Measurements from ENCODE around the gene IKZF1. TPM values are rescaled to one million over a fixed set of nuclear protein-coding genes. Genes with fewer than 3 reads are reported as not detected.

The IKZF1 gene
- total RNA-seq, 1 experiment from 2014 or later: not detected

GRCh38 chr7:50304911-50305582 lies 531 bp downstream of the IKZF1 start:
- no peak for DNase-seq (ENCODE audit: low read depth, low spot score)
- in situ Hi-C loops (cut with HindIII; ENCODE audit: low pct_unique_long_range_greater_than_20kb, low sequenced_read_pairs): no loop called here

GRCh38 chr7:50305583-50306493 lies 1.3 kb downstream of the IKZF1 start:
- DNase-seq (ENCODE audit: low read depth, low spot score): no peak
- in situ Hi-C loops (cut with HindIII; ENCODE audit: low pct_unique_long_range_greater_than_20kb, low sequenced_read_pairs): no loop called here

- in situ Hi-C loops (cut with HindIII; ENCODE audit: low pct_unique_long_range_greater_than_20kb, low sequenced_read_pairs): no loop called here
- DNase-seq (ENCODE audit: low read depth, low spot score): no peak
These were observed 2.2 kb downstream of the IKZF1 start for GRCh38 chr7:50306494-50307367.

- in situ Hi-C loops (cut with HindIII; ENCODE audit: low pct_unique_long_range_greater_than_20kb, low sequenced_read_pairs): no loop called here
- DNase-seq (ENCODE audit: low read depth, low spot score): no peak
These were observed 3.0 kb downstream of the IKZF1 start for GRCh38 chr7:50307368-50308032.

- DNase-seq (ENCODE audit: low read depth, low spot score): no peak
- in situ Hi-C loops (cut with HindIII; ENCODE audit: low pct_unique_long_range_greater_than_20kb, low sequenced_read_pairs): no loop called here
These were observed 3.7 kb downstream of the IKZF1 start for GRCh38 chr7:50308203-50308531.

GRCh38 chr7:50308532-50309385 lies 4.2 kb downstream of the IKZF1 start:
- DNase-seq (ENCODE audit: low read depth, low spot score): no peak

GRCh38 chr7:50309721-50310120 lies 5.2 kb downstream of the IKZF1 start:
- in situ Hi-C loops (cut with HindIII; ENCODE audit: low pct_unique_long_range_greater_than_20kb, low sequenced_read_pairs): no loop called here
- DNase-seq (ENCODE audit: low read depth, low spot score): no peak

More at GRCh38 chr7:50308532-50309385, 4.2 kb downstream of the IKZF1 start:
- in situ Hi-C loops (cut with HindIII; ENCODE audit: low pct_unique_long_range_greater_than_20kb, low sequenced_read_pairs): no loop called here

GRCh38 chr7:50310361-50310760 lies 5.8 kb downstream of the IKZF1 start:
- no peak for DNase-seq (ENCODE audit: low read depth, low spot score)
- in situ Hi-C loops (cut with HindIII; ENCODE audit: low pct_unique_long_range_greater_than_20kb, low sequenced_read_pairs): no loop called here

- in situ Hi-C loops (cut with HindIII; ENCODE audit: low pct_unique_long_range_greater_than_20kb, low sequenced_read_pairs): no loop called here
- no peak for DNase-seq (ENCODE audit: low read depth, low spot score)
These were observed 6.4 kb downstream of the IKZF1 start for GRCh38 chr7:50310956-50311355.

- no peak for DNase-seq (ENCODE audit: low read depth, low spot score)
- in situ Hi-C loops (cut with HindIII; ENCODE audit: low pct_unique_long_range_greater_than_20kb, low sequenced_read_pairs): no loop called here
These were observed 8.0 kb downstream of the IKZF1 start for GRCh38 chr7:50312250-50313162.

- in situ Hi-C loops (cut with HindIII; ENCODE audit: low pct_unique_long_range_greater_than_20kb, low sequenced_read_pairs): no loop called here
- DNase-seq (ENCODE audit: low read depth, low spot score): no peak
These were observed 10.5 kb downstream of the IKZF1 start for GRCh38 chr7:50314836-50315592.

GRCh38 chr7:50315739-50316671 lies 11.5 kb downstream of the IKZF1 start:
- no peak for DNase-seq (ENCODE audit: low read depth, low spot score)

GRCh38 chr7:50317221-50317678 lies 12.7 kb downstream of the IKZF1 start:
- in situ Hi-C loops (cut with HindIII; ENCODE audit: low pct_unique_long_range_greater_than_20kb, low sequenced_read_pairs): no loop called here

More at GRCh38 chr7:50315739-50316671, 11.5 kb downstream of the IKZF1 start:
- in situ Hi-C loops (cut with HindIII; ENCODE audit: low pct_unique_long_range_greater_than_20kb, low sequenced_read_pairs): no loop called here

More at GRCh38 chr7:50317221-50317678, 12.7 kb downstream of the IKZF1 start:
- no peak for DNase-seq (ENCODE audit: low read depth, low spot score)

All from SK-MEL-5 (cell line).